Fibroblast of peridontal ligament (primary cell): ENCODE data around the gene KIR2DL1.
"Not testable (repeated sequence)": the region's sequence is repeated elsewhere in the genome, so short reads cannot be mapped to it uniquely, and the experiment has no call there.

Source experiments
- DNase-seq: peaks from one replicate; pipeline ENCODE4 v3.0.0-alpha.2; 2010; ENCODE audit errors: extremely low read depth

The KIR2DL1 gene

GRCh38 chr19:54769646-54770045, at the start of gene KIR2DL1:
TSS of gene KIR2DL1 (plus strand) at chr19:54769793. CDS start at chr19:54769851, 58 bp downstream.
- not testable (repeated sequence) for DNase-seq

- DNase-seq = no peak
Observed at GRCh38 chr19:54724142-54724541, 45.5 kb upstream of the KIR2DL1 start, which contains the start of gene KIR3DL3. TSS of gene KIR3DL3 (plus strand) at chr19:54724442. CDS start at chr19:54724497, 55 bp downstream.

GRCh38 chr19:54724644-54725043, 44.9 kb upstream of the KIR2DL1 start:
- no peak for DNase-seq

GRCh38 chr19:54725321-54725720, 44.3 kb upstream of the KIR2DL1 start:
- no peak for DNase-seq

- DNase-seq = no peak
Observed at GRCh38 chr19:54727562-54727961, 42.0 kb upstream of the KIR2DL1 start.

- no peak for DNase-seq
Observed at GRCh38 chr19:54728167-54728566, 41.4 kb upstream of the KIR2DL1 start.

- no peak for DNase-seq
Observed at GRCh38 chr19:54729416-54730188, 40.0 kb upstream of the KIR2DL1 start.

GRCh38 chr19:54731191-54731590, 38.4 kb upstream of the KIR2DL1 start:
- DNase-seq = no peak

- DNase-seq = not testable (repeated sequence)
Observed at GRCh38 chr19:54738306-54738705, 31.3 kb upstream of the KIR2DL1 start, which contains the start of gene KIR2DL3. TSS of gene KIR2DL3 (plus strand) at chr19:54738513. CDS start at chr19:54738546, 33 bp downstream.

GRCh38 chr19:54738715-54739114, 30.9 kb upstream of the KIR2DL1 start:
- DNase-seq = no peak

GRCh38 chr19:54739587-54740497, 29.8 kb upstream of the KIR2DL1 start:
- no peak for DNase-seq

GRCh38 chr19:54741950-54742349, 27.6 kb upstream of the KIR2DL1 start:
- DNase-seq = not testable (repeated sequence)

- DNase-seq = not testable (repeated sequence)
Observed at GRCh38 chr19:54744080-54744479, 25.5 kb upstream of the KIR2DL1 start.

- not testable (repeated sequence) for DNase-seq
Observed at GRCh38 chr19:54747614-54748322, 21.8 kb upstream of the KIR2DL1 start.

- not testable (repeated sequence) for DNase-seq
Observed at GRCh38 chr19:54750276-54750675, 19.3 kb upstream of the KIR2DL1 start.

- not testable (repeated sequence) for DNase-seq
Observed at GRCh38 chr19:54756204-54757110, 13.1 kb upstream of the KIR2DL1 start.

GRCh38 chr19:54758577-54758976, 11.0 kb upstream of the KIR2DL1 start:
- not testable (repeated sequence) for DNase-seq

- not testable (repeated sequence) for DNase-seq
Observed at GRCh38 chr19:54764219-54764618, 5.4 kb upstream of the KIR2DL1 start.

- not testable (repeated sequence) for DNase-seq
Observed at GRCh38 chr19:54766464-54766863, 3.1 kb upstream of the KIR2DL1 start.

- not testable (repeated sequence) for DNase-seq
Observed at GRCh38 chr19:54770511-54770910, 918 bp downstream of the KIR2DL1 start.
